Activated CD8-positive, alpha-beta T cell treated with anti-CD3 and anti-CD28 coated beads for 36 hours (primary cell): ENCODE results near the gene EARS2. TPM values are rescaled to one million over a fixed set of nuclear protein-coding genes. Genes with fewer than 3 reads are reported as not detected.
"Not testable (repeated sequence)": the region's sequence is repeated elsewhere in the genome, so short reads cannot be mapped to it uniquely, and the experiment has no call there.

ENCODE experiments used
- ATAC-seq: fragments of 200-7000 bp; cut with Tn5 transposase; one replicate; pipeline ENCODE4 v1.10.0; 2021; ENCODE audit warnings: mild to moderate bottlenecking, moderate library complexity
- CTCF ChIA-PET: fragments of 350-600 bp; sonication (Branson Sonifier 250); formaldehyde crosslinking; loops from one replicate; lab custom pipeline; 2021; ENCODE audit warnings: antibody characterized with exemption; lab: Charles Lee
- POLR2A ChIA-PET: fragments of 350-600 bp; sonication (Branson Sonifier 250); formaldehyde crosslinking; loops from one replicate; lab custom pipeline; 2021; ENCODE audit warnings: antibody characterized with exemption; lab: Charles Lee
- DNase-seq: peaks from one replicate; pipeline ENCODE4 v3.0.0-alpha.2; 2020
- H3K27ac Mint-ChIP-seq: one replicate; pipeline ENCODE4 v1.8.0; 2021; ENCODE audit warnings: mild to moderate bottlenecking, mixed read lengths
- H3K27me3 Mint-ChIP-seq: one replicate; pipeline ENCODE4 v1.8.0; 2021; ENCODE audit warnings: mixed read lengths
- H3K36me3 Mint-ChIP-seq: one replicate; pipeline ENCODE4 v1.8.0; 2021; ENCODE audit warnings: low read depth, mixed read lengths
- H3K4me1 Mint-ChIP-seq: one replicate; pipeline ENCODE4 v1.8.0; 2021; ENCODE audit warnings: low read depth, mixed read lengths
- H3K4me3 Mint-ChIP-seq: one replicate; pipeline ENCODE4 v1.8.0; 2021; ENCODE audit warnings: mild to moderate bottlenecking, moderate library complexity, mixed read lengths
- H3K9me3 Mint-ChIP-seq: one replicate; pipeline ENCODE4 v1.8.0; 2021; ENCODE audit warnings: mixed read lengths
- intact Hi-C: fragments of 100-400 bp; cut with micrococcal nuclease; formaldehyde crosslinking; loops from one replicate; pipeline ENCODE4 v1.10.0; 2022
- total RNA-seq, 2 experiments: library from RNA; stranded (reverse); gene quantifications; one replicate each; pipeline ENCODE4 v1.2.3, GENCODE V29; 2021
- TF ChIP-seq, protein P1 (sequence below): fragments of 200-600 bp; IDR thresholded peaks from one replicate; pipeline ENCODE4 v1.8.0; 2022; ENCODE audit warnings: antibody characterized with exemption, mild to moderate bottlenecking

EARS2 gene
- total RNA-seq, 2 experiments from 2014 or later = 25.7 to 29.1 TPM

DNA sequence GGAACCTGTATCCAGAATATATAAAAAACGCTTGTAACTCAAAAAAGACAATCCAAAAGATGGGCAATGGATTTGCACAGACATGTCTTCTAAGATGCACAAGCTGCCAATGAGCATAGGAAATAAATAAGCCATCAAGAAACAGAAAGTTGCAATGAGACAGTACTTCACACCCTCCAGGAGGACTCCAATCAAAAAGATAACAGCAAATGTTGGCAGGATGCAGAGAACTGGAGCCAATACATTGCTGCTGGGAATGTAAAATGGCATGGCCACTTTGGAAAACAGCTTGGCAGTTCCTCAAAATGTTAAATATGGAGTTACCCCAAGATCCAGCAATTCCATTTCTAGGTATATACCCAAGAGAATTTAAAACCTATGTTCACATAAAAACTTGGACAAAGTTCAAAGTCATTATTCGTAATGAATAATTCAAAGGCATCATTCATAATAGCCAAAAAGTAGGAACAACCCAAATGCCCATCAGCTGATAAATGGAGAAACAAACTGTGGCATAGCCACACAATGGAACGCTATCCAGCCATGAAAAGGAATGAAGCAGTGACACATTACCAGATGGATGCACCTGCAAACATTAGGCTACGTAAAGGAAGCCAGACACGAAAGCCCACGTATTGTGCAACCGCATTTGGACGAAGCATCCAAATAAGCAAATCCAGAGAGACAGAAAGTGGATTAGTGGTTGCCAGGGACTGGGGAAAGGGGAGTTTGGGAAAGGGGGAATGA, 72.5 kb downstream of the EARS2 start:
- H3K9me3 Mint-ChIP-seq = no peaks in the 10 kb centered on the region
- TF ChIP-seq, protein P1, sequence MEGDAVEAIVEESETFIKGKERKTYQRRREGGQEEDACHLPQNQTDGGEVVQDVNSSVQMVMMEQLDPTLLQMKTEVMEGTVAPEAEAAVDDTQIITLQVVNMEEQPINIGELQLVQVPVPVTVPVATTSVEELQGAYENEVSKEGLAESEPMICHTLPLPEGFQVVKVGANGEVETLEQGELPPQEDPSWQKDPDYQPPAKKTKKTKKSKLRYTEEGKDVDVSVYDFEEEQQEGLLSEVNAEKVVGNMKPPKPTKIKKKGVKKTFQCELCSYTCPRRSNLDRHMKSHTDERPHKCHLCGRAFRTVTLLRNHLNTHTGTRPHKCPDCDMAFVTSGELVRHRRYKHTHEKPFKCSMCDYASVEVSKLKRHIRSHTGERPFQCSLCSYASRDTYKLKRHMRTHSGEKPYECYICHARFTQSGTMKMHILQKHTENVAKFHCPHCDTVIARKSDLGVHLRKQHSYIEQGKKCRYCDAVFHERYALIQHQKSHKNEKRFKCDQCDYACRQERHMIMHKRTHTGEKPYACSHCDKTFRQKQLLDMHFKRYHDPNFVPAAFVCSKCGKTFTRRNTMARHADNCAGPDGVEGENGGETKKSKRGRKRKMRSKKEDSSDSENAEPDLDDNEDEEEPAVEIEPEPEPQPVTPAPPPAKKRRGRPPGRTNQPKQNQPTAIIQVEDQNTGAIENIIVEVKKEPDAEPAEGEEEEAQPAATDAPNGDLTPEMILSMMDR = no peak
- ChIA-PET CTCF (interaction anchor here (0.8 to 0.9 kb wide), 2 partner anchors 10 to 19 kb away, joined by 3 to 4 read pairs; no protein-coding TSS in a partner anchor), POLR2A (interaction anchor here (0.7 to 1.1 kb wide), 2 partner anchors 8 to 137 kb away, joined by 3 read pairs; no protein-coding TSS in a partner anchor)
- intact Hi-C loops = no loop called here
- DNase-seq = no peak
- H3K4me3 Mint-ChIP-seq = no peak overlapping the region
- H3K4me1 Mint-ChIP-seq = peaks cover 3% of the 10 kb centered on the region
- H3K27ac Mint-ChIP-seq = no peak overlapping the region
- peaks cover 48% of the 10 kb centered on the region for H3K36me3 Mint-ChIP-seq
- no peaks in the 10 kb centered on the region for H3K27me3 Mint-ChIP-seq
- no peak for ATAC-seq

DNA sequence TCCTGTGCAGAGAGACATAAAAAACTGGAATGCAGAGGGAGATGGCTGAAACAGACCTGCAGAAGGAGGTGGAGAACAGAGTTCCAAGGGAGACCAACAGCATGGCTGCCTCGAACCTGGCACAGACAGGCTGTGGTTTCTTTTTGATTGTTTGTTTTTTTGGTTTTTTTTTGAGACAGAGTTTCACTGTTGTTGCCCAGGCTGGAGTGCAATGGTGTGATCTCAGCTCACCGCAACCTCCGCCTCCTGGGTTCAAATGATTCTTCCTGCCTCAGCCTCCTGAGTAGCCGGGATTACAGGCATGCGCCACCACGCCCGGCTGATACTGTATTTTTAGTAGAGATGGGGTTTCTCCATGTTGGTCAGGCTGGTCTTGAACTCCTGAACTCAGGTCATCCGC, 73.7 kb downstream of the EARS2 start:
- ATAC-seq, H3K4me3 Mint-ChIP-seq, POLR2A ChIA-PET, CTCF ChIA-PET, intact Hi-C loops, H3K4me1 Mint-ChIP-seq, H3K9me3 Mint-ChIP-seq, H3K27me3 Mint-ChIP-seq: not testable (repeated sequence)
- peak overlapping the region; percentile 47 for H3K27ac Mint-ChIP-seq
- H3K36me3 Mint-ChIP-seq = peaks cover 56% of the 10 kb centered on the region
- peak; percentile 19 for DNase-seq

DNA sequence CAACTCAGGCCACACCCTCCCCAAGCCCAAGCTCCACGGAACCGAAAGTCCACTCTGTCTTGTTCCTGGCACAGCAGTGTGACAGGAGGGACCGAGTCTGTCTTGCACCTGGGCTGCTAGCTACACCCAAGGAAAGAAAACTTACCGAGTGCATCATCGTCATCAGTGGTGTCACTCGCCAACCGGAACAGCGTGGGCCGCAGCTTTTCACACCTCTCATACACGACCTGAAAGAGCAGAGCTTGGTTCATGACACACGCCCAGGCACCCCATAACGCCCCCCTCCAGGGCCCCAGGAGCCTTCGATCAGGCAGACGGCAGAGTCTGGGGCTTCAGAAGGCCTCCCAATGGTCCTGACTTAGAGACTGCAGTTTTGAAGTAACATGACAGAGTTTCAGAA, 74.4 kb downstream of the EARS2 start:
- H3K27ac Mint-ChIP-seq = peak overlapping the region; percentile 47
- H3K36me3 Mint-ChIP-seq = peaks cover 56% of the 10 kb centered on the region
- peaks cover 3% of the 10 kb centered on the region for H3K4me1 Mint-ChIP-seq
- no peaks in the 10 kb centered on the region for H3K9me3 Mint-ChIP-seq
- no peaks in the 10 kb centered on the region for H3K27me3 Mint-ChIP-seq
- intact Hi-C loops = no loop called here
- TF ChIP-seq, protein P1 = no peak
- ChIA-PET POLR2A (interaction anchor here (0.6 to 0.9 kb wide), 2 partner anchors 13 to 1598 kb away, joined by 3 read pairs; no protein-coding TSS in a partner anchor), CTCF (no interaction called here)
- ATAC-seq (peak; percentile 88), DNase-seq (peak; percentile 67)
- H3K4me3 Mint-ChIP-seq = peak overlapping the region; percentile 13

DNA sequence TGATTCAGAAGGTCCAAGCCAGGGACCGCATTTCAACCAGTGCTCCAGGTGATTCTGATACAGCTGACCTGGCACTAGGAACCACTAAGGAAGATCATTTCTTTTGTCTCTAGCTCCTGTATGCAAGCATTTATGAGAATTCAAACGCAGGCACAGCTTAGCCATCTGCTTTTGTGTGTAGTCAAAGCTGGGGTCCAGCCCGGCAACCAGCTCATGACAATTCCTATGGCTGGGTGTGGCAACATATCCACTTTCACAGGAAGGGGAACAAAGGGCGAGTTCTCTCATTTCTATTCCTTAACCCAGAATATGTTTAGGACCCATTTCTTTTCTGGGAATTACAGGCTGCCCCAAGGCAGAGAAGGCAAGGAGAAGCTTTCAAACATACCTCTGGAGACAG, 76.9 kb downstream of the EARS2 start:
- H3K36me3 Mint-ChIP-seq = peaks cover 47% of the 10 kb centered on the region
- ATAC-seq = no peak
- DNase-seq = no peak
- H3K27me3 Mint-ChIP-seq = no peaks in the 10 kb centered on the region
- no peak overlapping the region for H3K27ac Mint-ChIP-seq
- POLR2A ChIA-PET = interaction anchor here (1.5 kb wide), 1 partner anchor 8 kb away, joined by 4 read pairs; no protein-coding TSS in a partner anchor
- H3K9me3 Mint-ChIP-seq = no peaks in the 10 kb centered on the region
- H3K4me1 Mint-ChIP-seq = peaks cover 3% of the 10 kb centered on the region
- intact Hi-C loops = no loop called here
- CTCF ChIA-PET = interaction anchor here (1.6 kb wide), 1 partner anchor 44 kb away, joined by 5 read pairs; no protein-coding TSS in a partner anchor
- no peak overlapping the region for H3K4me3 Mint-ChIP-seq
- TF ChIP-seq, protein P1 = no peak

DNA sequence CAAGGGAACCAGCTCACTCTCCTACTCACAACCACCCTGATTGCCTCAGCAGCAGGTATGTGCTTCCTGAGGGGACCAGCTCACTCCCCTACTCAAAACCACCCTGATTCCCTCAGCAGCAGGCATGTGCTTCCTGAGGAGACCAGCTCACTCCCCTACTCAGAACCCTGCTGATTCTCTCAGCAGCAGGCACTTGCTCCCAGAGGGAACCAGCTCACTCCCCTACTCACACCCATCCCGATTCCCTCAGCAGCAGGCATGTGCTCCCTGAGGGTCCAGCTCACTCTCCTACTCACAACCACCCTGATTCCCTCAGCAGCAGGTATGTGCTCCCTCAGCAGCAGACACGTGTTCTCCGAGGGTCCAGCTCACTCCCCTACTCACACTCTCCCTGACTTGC, 78.0 kb downstream of the EARS2 start:
- Mint-ChIP-seq H3K36me3 (peaks cover 48% of the 10 kb centered on the region), H3K4me3 (no peak overlapping the region), H3K4me1 (peaks cover 3% of the 10 kb centered on the region), H3K27ac (no peak overlapping the region), H3K27me3 (no peaks in the 10 kb centered on the region), H3K9me3 (no peaks in the 10 kb centered on the region)
- DNase-seq = no peak
- POLR2A ChIA-PET = interaction anchor here (1.1 to 1.5 kb wide), 2 partner anchors 9 to 76 kb away, joined by 3 to 4 read pairs; no protein-coding TSS in a partner anchor
- TF ChIP-seq, protein P1 = no peak
- no peak for ATAC-seq
- intact Hi-C loops = no loop called here
- CTCF ChIA-PET = interaction anchor here (1.6 kb wide), 1 partner anchor 43 kb away, joined by 5 read pairs; no protein-coding TSS in a partner anchor
